GM12878 (cell line): ENCODE data around the gene ITPKA.

Source experiments
- E4F1 ChIP-seq: fragments of 450-650 bp; IDR thresholded peaks from 2 replicates; pipeline ENCODE4 v1.6.1; 2018; ENCODE audit warnings: borderline replicate concordance, mild to moderate bottlenecking; ENCODE audit not compliant: partially characterized antibody
- POLR2AphosphoS5 ChIP-seq: IDR thresholded peaks from 2 replicates; pipeline ENCODE4 v1.6.1; 2011; ENCODE audit warnings: mild to moderate bottlenecking, low read length, inconsistent platforms
- TAF1 ChIP-seq: IDR thresholded peaks from 2 replicates; pipeline ENCODE4 v1.6.1; 2011; ENCODE audit warnings: mild to moderate bottlenecking, low read depth, low read length, borderline replicate concordance
- TF ChIP-seq, protein P1 (sequence below): fragments of 450-650 bp; IDR thresholded peaks from 2 replicates; pipeline ENCODE4 v1.6.1; 2017; ENCODE audit warnings: low read depth, mild to moderate bottlenecking, moderate library complexity

GRCh38 chr15:41464889-41465580, 28.6 kb upstream of the ITPKA start:
- TF ChIP-seq POLR2AphosphoS5: no peak
- no peak for TF ChIP-seq E4F1
- TF ChIP-seq, protein P1, sequence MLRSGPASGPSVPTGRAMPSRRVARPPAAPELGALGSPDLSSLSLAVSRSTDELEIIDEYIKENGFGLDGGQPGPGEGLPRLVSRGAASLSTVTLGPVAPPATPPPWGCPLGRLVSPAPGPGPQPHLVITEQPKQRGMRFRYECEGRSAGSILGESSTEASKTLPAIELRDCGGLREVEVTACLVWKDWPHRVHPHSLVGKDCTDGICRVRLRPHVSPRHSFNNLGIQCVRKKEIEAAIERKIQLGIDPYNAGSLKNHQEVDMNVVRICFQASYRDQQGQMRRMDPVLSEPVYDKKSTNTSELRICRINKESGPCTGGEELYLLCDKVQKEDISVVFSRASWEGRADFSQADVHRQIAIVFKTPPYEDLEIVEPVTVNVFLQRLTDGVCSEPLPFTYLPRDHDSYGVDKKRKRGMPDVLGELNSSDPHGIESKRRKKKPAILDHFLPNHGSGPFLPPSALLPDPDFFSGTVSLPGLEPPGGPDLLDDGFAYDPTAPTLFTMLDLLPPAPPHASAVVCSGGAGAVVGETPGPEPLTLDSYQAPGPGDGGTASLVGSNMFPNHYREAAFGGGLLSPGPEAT: no peak
- no peak for TF ChIP-seq TAF1
